Heart left ventricle (tissue), 13 donors: ENCODE measurements around the gene CHRM2.

ENCODE experiments used
- POLR2A ChIP-seq, 2 donors: fragments of 450-650 bp; IDR thresholded peaks; one replicate each; pipeline ENCODE4 v1.6.1; 2017; ENCODE audit warnings: antibody characterized with exemption in 2 of 2, mild to moderate bottlenecking in 2 of 2, moderate library complexity in 2 of 2
- TF ChIP-seq, protein P1 (sequence below), 12 donors: fragments of 200-600 bp; sonication (generic) in 4 of 12; IDR thresholded peaks; one replicate each; pipeline versions ENCODE4 v1.5.0 to v1.8.0; 2018 to 2022; ENCODE audit warnings: antibody characterized with exemption in 12 of 12, mild to moderate bottlenecking in 5 of 12
- donor health status: ischemic (EF 13 %, LVEDD 7.1; RV severe dilation, severe dysfunction).
- donor health status: DM: no; HTN: yes; CAD: no.
- donor health status: DM: no; HTN: no; CAD: no.
- donor health status: ischemic (EF 25% LVEDD 6.9; RV normal size, moderate dysfunction).
- donor health status: ischemic (EF 25% LVEDD 5.7; RV mildly dilated, moderate dysfunction).
- donor health status: ischemic (EF 35%, LVEDD 5.7; RV mildly dilated, moderate dysfunction).
- donor health status: nonischemic (EF 11% LVEDD 7.7; RV severe dilation, severe dysfunction).
- donor health status: DM: yes; HTN: yes; CAD: no.
- donor health status: PGD.
- donor health status: ischemic (EF 29% LVEDD 5.4; RV normal size, mild dysfunction).
- donor health status: nonischemic (EF 23%, LVEDD 6.1; RV moderate dilation, normal function).

- no peak for TF ChIP-seq POLR2A (IDR thresholded peaks at IDR 0.05)
- TF ChIP-seq, protein P1, sequence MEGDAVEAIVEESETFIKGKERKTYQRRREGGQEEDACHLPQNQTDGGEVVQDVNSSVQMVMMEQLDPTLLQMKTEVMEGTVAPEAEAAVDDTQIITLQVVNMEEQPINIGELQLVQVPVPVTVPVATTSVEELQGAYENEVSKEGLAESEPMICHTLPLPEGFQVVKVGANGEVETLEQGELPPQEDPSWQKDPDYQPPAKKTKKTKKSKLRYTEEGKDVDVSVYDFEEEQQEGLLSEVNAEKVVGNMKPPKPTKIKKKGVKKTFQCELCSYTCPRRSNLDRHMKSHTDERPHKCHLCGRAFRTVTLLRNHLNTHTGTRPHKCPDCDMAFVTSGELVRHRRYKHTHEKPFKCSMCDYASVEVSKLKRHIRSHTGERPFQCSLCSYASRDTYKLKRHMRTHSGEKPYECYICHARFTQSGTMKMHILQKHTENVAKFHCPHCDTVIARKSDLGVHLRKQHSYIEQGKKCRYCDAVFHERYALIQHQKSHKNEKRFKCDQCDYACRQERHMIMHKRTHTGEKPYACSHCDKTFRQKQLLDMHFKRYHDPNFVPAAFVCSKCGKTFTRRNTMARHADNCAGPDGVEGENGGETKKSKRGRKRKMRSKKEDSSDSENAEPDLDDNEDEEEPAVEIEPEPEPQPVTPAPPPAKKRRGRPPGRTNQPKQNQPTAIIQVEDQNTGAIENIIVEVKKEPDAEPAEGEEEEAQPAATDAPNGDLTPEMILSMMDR (IDR thresholded peaks at IDR 0.05): no peak
Measured at GRCh38 chr7:137020351-137020750, 151.9 kb downstream of the CHRM2 start.
